HG03025 (cell line): ENCODE measurements around the gene TEFM.
"Not testable (repeated sequence)": the region's sequence is repeated elsewhere in the genome, so short reads cannot be mapped to it uniquely, and the experiment has no call there.

Experiments
- ATAC-seq: cut with Tn5 transposase; IDR thresholded peaks from one replicate; pipeline ENCODE4 v1.9.1; 2021; ENCODE audit warnings: mild to moderate bottlenecking, moderate library complexity; ENCODE audit not compliant: unreplicated experiment, low FRiP score

TEFM gene, protein sequence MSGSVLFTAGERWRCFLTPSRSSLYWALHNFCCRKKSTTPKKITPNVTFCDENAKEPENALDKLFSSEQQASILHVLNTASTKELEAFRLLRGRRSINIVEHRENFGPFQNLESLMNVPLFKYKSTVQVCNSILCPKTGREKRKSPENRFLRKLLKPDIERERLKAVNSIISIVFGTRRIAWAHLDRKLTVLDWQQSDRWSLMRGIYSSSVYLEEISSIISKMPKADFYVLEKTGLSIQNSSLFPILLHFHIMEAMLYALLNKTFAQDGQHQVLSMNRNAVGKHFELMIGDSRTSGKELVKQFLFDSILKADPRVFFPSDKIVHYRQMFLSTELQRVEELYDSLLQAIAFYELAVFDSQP

GRCh38 chr17:30906101-30906911, at the start of gene TEFM:
TSS of gene TEFM (minus strand) at chr17:30906238. CDS start at chr17:30906198, 40 bp downstream.
- peak; percentile 66 for ATAC-seq

GRCh38 chr17:30954046-30954830, 48.2 kb upstream of the TEFM start:
- ATAC-seq = no peak

- ATAC-seq = no peak
These were observed 46.8 kb upstream of the TEFM start for GRCh38 chr17:30952638-30953393.

- no peak for ATAC-seq
These were observed 44.8 kb upstream of the TEFM start for GRCh38 chr17:30950669-30951399.

DNA sequence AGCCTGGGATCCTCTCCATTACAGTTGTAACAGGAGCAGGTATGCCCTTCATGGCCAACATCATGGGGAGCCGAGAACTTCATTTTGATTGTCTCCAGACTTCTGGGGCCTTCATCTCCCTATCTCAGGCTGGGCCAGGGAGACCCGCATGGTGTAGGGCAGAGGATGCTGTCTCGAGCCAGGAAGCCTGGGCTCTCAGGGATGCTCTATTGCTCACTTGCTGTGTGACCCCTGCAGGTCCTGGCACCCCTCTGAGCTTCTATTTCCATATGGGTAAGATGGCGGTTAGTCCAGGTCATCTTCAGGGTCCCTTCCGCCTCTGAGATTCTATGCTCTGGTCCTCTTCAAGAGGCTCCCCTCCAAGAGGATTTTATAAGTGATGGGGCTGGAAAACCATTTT, 44.2 kb upstream of the TEFM start:
- no peak for ATAC-seq

DNA sequence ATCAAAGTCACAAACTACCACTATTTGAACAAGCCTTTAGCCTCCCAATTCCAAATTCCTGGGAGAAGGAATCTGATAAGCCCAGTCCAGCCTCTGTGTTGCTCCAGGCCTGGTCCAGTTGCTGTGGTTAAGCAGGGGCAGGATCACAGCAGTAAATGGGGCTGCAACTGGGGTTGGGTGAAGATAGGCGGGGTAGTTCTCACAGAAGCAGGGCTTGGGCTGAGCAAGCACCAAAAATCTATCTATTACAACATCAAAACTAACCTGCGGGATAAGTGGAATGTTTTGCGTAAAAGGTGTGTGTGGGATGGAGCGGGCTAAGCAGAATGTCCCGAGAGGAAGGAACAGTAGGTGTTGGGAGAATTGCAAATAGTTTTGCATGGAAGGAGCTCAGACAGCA, 41.8 kb upstream of the TEFM start:
- ATAC-seq = no peak

DNA sequence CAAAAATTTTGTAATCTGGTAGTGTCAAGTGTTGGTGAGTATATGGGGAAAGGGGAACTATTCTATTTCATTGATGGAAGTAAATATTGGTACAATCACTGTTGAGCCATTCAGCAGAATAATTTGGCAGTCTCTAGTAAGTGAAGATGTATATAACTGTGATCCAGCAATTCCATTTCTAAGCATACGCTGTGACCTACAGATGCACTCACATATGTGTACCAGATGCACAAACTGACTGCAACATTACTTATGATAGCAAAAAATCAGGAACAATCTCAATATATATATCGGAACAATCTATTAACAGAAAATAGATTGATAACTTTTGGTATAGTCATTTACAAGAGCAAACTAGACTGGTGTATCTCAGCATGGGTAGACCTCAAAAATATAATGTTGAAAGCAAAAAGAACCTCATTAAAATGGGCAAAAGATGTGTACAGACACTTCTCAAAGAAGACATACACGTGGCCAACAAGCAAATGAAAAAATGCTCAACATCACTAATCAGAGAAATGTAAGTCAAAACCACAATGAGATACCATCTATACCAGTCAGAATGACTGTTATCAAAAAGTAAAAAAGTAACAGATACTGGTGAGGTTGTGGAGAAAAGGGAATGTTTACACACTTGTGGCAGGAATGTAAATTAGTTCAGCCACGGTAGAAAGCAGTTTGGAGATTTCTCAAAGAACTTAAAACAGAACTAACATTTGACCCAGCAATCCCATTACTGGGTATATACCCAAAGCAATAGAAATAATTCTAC, 36.5 kb upstream of the TEFM start:
- ATAC-seq = no peak

GRCh38 chr17:30939051-30939689, 33.1 kb upstream of the TEFM start:
- no peak for ATAC-seq

DNA sequence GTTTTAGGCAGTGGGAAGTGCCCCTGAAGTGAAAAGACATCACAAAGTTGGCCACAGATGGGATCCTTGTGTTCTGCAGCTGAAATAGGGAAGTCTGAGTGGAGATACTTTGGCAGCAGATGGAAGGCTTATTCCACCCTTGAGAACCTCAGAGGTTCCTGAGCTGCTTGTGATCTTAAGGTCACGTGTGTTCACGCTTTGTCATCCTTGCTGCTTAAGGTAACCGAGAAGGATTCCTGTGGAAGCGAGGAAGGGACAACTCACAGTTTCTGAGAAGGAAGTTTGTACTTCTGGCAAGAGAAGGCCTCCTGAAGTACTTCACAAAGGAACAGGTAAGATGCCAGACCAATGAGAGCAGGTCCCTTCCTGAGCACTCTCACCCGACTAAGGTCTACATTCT, 27.9 kb upstream of the TEFM start:
- no peak for ATAC-seq

DNA sequence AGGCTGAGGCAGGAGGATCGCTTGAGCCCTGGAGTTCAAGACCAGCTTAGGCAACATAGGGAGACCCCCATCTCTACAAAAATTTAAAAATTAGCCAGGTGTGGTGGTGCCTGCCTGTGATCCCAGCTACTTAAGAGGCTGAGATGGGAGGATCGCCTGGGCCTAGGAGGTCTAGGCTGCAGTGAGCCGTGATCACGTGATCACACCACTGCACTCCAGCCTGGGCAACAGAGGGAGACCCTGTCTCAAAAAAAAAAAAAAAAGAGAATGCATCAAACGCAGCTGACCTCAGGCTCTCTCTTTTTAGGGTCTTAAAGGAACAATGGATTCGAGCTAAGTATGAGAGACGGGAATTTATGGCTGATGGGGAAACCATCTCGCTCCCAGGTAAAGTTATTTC, 25.5 kb upstream of the TEFM start:
- not testable (repeated sequence) for ATAC-seq

DNA sequence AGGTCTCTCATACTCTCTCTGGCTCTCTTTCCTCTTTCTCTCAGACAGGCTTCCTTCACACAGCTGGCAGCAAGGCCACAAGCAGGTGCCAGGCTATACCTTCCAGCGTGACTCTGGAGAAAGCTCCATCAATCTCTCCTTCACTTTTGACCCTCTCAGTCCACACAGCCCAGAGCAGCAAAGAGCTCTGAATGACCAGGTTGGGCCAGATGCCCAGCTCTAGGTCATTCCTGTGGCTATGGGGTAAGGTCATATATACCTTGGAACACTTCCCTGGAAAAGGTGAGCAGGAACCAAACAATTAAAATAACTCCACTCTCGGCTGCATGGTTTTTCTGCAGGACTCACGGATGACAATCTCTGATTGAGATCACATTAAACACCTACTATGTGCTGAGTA, 24.5 kb upstream of the TEFM start:
- no peak for ATAC-seq

DNA sequence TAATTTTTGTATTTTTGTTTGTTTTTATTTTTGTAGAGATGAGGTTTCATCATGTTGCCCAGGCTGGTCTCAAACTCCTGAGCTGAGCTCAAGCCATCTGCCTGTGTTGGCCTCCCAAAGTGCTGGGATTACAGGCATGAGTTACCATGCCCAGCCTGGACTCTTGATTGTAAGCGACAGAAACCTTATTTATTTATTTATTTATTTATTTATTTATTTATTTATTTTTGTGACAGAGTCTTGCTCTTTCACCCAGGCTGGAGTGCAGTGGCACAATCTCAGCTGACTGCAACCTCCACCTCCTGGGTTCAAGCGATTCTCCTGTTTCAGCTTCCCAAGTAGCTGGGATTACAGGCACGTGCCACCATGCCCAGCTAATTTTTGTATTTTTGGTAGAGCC, 23.8 kb upstream of the TEFM start:
- ATAC-seq = not testable (repeated sequence)

DNA sequence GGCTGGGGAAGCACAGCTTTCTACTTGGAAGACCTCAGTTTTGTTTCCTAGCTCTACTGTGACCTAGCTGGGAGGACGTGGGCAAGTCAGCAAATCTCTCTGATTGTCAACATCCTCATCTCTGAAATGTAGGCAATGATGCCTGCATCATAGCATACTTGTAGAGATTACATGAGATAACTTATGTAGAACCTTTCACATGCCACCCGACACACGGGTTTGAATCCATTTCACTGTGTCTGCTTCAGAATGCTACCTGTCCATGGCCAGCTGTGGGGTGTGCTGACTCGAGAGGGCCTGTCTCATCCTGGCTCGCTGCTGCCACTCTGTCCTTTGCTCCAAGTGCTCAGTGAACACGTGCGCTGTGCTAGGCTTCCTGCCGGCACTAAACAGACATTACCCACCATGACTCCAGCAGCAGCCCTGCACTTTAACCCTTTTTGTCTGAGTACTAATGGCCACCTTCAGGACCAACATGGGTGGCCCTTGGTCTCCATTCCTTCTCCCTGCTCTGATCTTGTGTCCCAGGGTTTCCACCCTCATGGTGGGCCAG, 23.1 kb upstream of the TEFM start:
- ATAC-seq = no peak

- ATAC-seq = no peak
These were observed 22.5 kb upstream of the TEFM start for GRCh38 chr17:30928584-30928983.

DNA sequence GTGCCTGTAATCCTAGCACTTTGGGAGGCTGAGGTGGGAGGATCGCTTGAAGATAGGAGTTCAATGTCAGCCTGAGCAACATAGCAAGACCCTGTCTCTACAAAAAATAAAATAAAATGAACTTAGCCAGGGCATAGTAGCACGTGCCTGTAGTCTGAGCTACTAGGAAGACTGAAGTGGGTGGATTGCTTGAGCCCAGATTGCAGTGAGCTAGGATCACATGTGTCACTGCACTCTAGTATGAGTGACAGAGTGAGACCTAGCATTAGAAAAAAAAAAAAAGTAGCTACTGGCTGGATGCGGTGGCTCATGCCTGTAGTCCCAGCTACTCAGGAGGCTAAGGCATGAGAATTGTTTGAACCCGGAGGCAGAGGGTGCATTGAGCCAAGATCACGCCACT, 21.7 kb upstream of the TEFM start:
- no peak for ATAC-seq

GRCh38 chr17:30926516-30926915, 20.5 kb upstream of the TEFM start:
- no peak for ATAC-seq

DNA sequence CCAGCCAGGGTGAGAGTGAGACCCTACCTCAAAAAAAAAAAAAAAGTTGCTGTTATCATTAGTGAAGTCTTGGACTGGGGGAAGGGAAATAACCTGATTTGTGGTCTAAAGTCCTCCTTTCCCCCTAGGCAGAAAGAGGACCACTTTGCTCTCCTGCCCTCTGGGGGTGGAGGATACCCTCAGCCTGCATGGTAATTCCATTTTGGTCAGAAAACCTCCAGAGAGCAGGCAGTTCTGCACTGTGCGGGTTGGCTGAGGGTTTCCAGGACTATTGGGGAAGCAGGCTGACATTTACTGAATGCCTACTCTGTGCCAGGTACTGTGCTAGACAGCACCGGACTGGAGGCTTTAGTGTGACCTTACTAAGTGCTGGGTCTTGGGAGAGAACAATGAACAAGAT, 18.3 kb upstream of the TEFM start:
- ATAC-seq = no peak
